ENCODE data around the gene CAPN6. TPM values are rescaled to one million over a fixed set of nuclear protein-coding genes. Genes with fewer than 3 reads are reported as not detected.

CAPN6 gene
- total and polyA plus RNA-seq, 2 donors (not counting 1 experiment from before 2014, with no cell fraction given), result not detected

DNA sequence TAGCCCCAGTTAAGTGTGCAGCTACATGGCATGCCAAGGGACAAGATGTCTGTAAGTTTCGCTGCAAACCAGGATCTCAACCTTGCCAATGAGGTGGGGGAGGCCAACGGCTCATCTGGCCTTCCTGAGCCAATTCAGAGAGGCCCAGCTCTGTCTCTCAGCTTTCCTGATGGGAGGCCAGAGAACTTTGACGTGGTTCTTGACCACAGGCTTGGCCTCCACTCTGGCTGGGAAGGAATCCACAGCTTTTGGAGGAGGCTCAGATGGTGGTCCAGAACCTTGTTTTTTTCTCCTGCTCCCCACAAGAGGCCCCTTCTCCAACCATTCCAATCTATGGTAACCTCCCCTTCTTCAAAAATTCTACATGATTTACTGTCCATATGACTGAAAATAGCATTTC, 9.8 kb downstream of the CAPN6 start:
- H3K36me3 ChIP-seq (ENCODE audit: control insufficient read depth, insufficient read depth, low read length), result no peaks in the 10 kb centered on the region
- no peaks in the 10 kb centered on the region for H3K9me3 ChIP-seq (ENCODE audit: control insufficient read depth, insufficient read depth, low read depth, low read length)
- H3K4me3 ChIP-seq (replicated peaks in 1 of 4; ENCODE audit: control extremely low read depth in 1 of 4, insufficient read depth in 1 of 4, low read depth in 3 of 4, low read length in 4 of 4), result no peak overlapping the region
- DNase-seq (ENCODE audit: low read depth in 2 of 2), result no peak
- H3K27me3 ChIP-seq (ENCODE audit: control insufficient read depth, insufficient read depth, low read length), result no peaks in the 10 kb centered on the region
- no peaks in the 10 kb centered on the region for H3K4me1 ChIP-seq (ENCODE audit: control insufficient read depth, extremely low read depth, insufficient read depth, low read length)
- TF ChIP-seq, protein P1, sequence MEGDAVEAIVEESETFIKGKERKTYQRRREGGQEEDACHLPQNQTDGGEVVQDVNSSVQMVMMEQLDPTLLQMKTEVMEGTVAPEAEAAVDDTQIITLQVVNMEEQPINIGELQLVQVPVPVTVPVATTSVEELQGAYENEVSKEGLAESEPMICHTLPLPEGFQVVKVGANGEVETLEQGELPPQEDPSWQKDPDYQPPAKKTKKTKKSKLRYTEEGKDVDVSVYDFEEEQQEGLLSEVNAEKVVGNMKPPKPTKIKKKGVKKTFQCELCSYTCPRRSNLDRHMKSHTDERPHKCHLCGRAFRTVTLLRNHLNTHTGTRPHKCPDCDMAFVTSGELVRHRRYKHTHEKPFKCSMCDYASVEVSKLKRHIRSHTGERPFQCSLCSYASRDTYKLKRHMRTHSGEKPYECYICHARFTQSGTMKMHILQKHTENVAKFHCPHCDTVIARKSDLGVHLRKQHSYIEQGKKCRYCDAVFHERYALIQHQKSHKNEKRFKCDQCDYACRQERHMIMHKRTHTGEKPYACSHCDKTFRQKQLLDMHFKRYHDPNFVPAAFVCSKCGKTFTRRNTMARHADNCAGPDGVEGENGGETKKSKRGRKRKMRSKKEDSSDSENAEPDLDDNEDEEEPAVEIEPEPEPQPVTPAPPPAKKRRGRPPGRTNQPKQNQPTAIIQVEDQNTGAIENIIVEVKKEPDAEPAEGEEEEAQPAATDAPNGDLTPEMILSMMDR (conservative IDR thresholded peaks at IDR 0.05 in 1 of 2, IDR thresholded peaks at IDR 0.05 in 1 of 2; ENCODE audit: low read depth in 1 of 2, low read length in 2 of 2), result no peak
- TF ChIP-seq EZH2 (IDR thresholded peaks at IDR 0.05; ENCODE audit: low read length, missing control alignments), result no peak
- no peak overlapping the region for H2AFZ ChIP-seq (ENCODE audit: low read length)
- H4K20me1 ChIP-seq (ENCODE audit: control insufficient read depth, extremely low read depth, insufficient read depth, low read length), result no peaks in the 10 kb centered on the region
- H3K4me2 ChIP-seq (ENCODE audit: extremely low read depth, insufficient read depth, low read length), result no peak overlapping the region
- H3K79me2 ChIP-seq (ENCODE audit: control insufficient read depth, insufficient read depth, low read length), result no peaks in the 10 kb centered on the region
- H3K27ac ChIP-seq (ENCODE audit: insufficient read depth, low read length), result no peak overlapping the region
- no peak overlapping the region for H3K9ac ChIP-seq (ENCODE audit: insufficient read depth, low read length)

DNA sequence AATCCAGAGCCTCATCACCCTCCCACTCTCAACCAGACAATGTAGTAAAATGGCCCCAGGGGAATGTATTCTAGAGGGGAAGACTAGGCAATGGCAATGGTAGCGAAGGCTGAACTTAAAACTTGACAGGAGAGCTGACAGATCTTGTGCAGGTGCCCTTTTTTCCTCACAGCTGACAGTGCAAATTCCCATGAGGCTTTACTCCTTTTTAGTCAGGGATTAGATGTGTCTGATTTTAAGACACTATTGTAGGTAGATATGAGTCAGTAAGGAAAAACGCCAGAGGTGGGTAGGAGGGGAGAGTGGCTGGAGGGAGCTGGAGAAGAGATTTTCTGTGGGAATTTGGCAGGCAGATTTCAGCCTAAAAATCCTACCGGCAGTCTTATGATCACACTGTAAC, 10.7 kb downstream of the CAPN6 start:
- no peak for TF ChIP-seq EZH2 (IDR thresholded peaks at IDR 0.05; ENCODE audit: low read length, missing control alignments)
- no peaks in the 10 kb centered on the region for H3K79me2 ChIP-seq (ENCODE audit: control insufficient read depth, insufficient read depth, low read length)
- no peak overlapping the region for H3K27ac ChIP-seq (ENCODE audit: insufficient read depth, low read length)
- no peaks in the 10 kb centered on the region for H3K27me3 ChIP-seq (ENCODE audit: control insufficient read depth, insufficient read depth, low read length)
- H3K4me1 ChIP-seq (ENCODE audit: control insufficient read depth, extremely low read depth, insufficient read depth, low read length), result no peaks in the 10 kb centered on the region
- H3K36me3 ChIP-seq (ENCODE audit: control insufficient read depth, insufficient read depth, low read length), result no peaks in the 10 kb centered on the region
- H4K20me1 ChIP-seq (ENCODE audit: control insufficient read depth, extremely low read depth, insufficient read depth, low read length), result no peaks in the 10 kb centered on the region
- H3K4me3 ChIP-seq (replicated peaks in 1 of 4; ENCODE audit: control extremely low read depth in 1 of 4, insufficient read depth in 1 of 4, low read depth in 3 of 4, low read length in 4 of 4), result no peak overlapping the region
- no peak overlapping the region for H2AFZ ChIP-seq (ENCODE audit: low read length)
- H3K4me2 ChIP-seq (ENCODE audit: extremely low read depth, insufficient read depth, low read length), result no peak overlapping the region
- no peak for DNase-seq (ENCODE audit: low read depth in 2 of 2)
- no peaks in the 10 kb centered on the region for H3K9me3 ChIP-seq (ENCODE audit: control insufficient read depth, insufficient read depth, low read depth, low read length)
- no peak overlapping the region for H3K9ac ChIP-seq (ENCODE audit: insufficient read depth, low read length)

DNA sequence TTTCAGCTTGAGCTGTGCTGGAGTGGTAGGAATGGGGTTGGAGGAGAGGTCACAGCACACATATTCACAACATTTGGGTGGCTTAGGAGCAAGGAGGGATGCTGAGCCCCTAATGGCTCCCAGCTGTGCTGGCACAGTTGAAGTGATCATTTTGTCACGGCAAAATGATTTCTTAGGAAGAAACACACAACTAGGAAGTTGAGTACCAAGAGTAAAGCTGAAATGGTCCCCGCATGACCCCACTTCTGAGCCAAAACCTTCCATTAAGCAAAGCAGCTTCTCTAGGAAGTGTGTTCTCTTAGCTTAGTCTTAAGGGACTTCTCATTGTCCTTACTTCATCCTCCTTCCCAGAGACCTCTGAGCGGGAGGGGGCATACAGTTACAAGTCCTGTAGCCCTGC, 12.6 kb downstream of the CAPN6 start:
- no peaks in the 10 kb centered on the region for H3K79me2 ChIP-seq (ENCODE audit: control insufficient read depth, insufficient read depth, low read length)
- H3K9ac ChIP-seq (ENCODE audit: insufficient read depth, low read length), result no peak overlapping the region
- no peaks in the 10 kb centered on the region for H3K27me3 ChIP-seq (ENCODE audit: control insufficient read depth, insufficient read depth, low read length)
- no peaks in the 10 kb centered on the region for H3K9me3 ChIP-seq (ENCODE audit: control insufficient read depth, insufficient read depth, low read depth, low read length)
- no peaks in the 10 kb centered on the region for H4K20me1 ChIP-seq (ENCODE audit: control insufficient read depth, extremely low read depth, insufficient read depth, low read length)
- H3K4me1 ChIP-seq (ENCODE audit: control insufficient read depth, extremely low read depth, insufficient read depth, low read length), result no peaks in the 10 kb centered on the region
- no peak overlapping the region for H3K4me3 ChIP-seq (replicated peaks in 1 of 4; ENCODE audit: control extremely low read depth in 1 of 4, insufficient read depth in 1 of 4, low read depth in 3 of 4, low read length in 4 of 4)
- H3K36me3 ChIP-seq (ENCODE audit: control insufficient read depth, insufficient read depth, low read length), result no peaks in the 10 kb centered on the region
- no peak overlapping the region for H2AFZ ChIP-seq (ENCODE audit: low read length)
- no peak overlapping the region for H3K4me2 ChIP-seq (ENCODE audit: extremely low read depth, insufficient read depth, low read length)
- no peak overlapping the region for H3K27ac ChIP-seq (ENCODE audit: insufficient read depth, low read length)
- no peak for DNase-seq (ENCODE audit: low read depth in 2 of 2)
- no peak for TF ChIP-seq EZH2 (IDR thresholded peaks at IDR 0.05; ENCODE audit: low read length, missing control alignments)
- TF ChIP-seq, protein P1 (conservative IDR thresholded peaks at IDR 0.05 in 1 of 2, IDR thresholded peaks at IDR 0.05 in 1 of 2; ENCODE audit: low read depth in 1 of 2, low read length in 2 of 2), result no peak
